Stimulated activated CD8-positive, alpha-beta memory T cell treated with anti-CD3 and anti-CD28 coated beads, Interleukin-7, amount 100 ng/mL, for 1 hour (primary cell): ENCODE data around the gene DCC.

Experiments used
- DNase-seq, 2 donors: peaks; one replicate each; pipeline ENCODE4 v3.0.0-alpha.2; 2020; ENCODE audit warnings: low read depth in 2 of 2

The DCC gene

GRCh38 chr18:52339891-52340371 lies at the start of gene DCC:
Gene DCC (plus strand): TSS chr18:52340197. CDS start chr18:52340788, 591 bp downstream.
- DNase-seq, result no peak

- DNase-seq, result no peak
Measured at GRCh38 chr18:52310651-52311050, 29.3 kb upstream of the DCC start.

- no peak for DNase-seq
Measured at GRCh38 chr18:52311331-52311730, 28.7 kb upstream of the DCC start.

- DNase-seq, result no peak
Measured at GRCh38 chr18:52312346-52312745, 27.7 kb upstream of the DCC start.

- no peak for DNase-seq
Measured at GRCh38 chr18:52313213-52313612, 26.8 kb upstream of the DCC start.

GRCh38 chr18:52319424-52319983 lies 20.5 kb upstream of the DCC start:
- DNase-seq, result no peak

- no peak for DNase-seq
Measured at GRCh38 chr18:52322307-52322706, 17.7 kb upstream of the DCC start.

- DNase-seq, result no peak
Measured at GRCh38 chr18:52323802-52324201, 16.2 kb upstream of the DCC start.

GRCh38 chr18:52325997-52326396 lies 14.0 kb upstream of the DCC start:
- DNase-seq, result no peak

GRCh38 chr18:52333860-52334259 lies 6.1 kb upstream of the DCC start:
- DNase-seq, result no peak

- no peak for DNase-seq
Measured at GRCh38 chr18:52334307-52334706, 5.7 kb upstream of the DCC start.

GRCh38 chr18:52334896-52335295 lies 5.1 kb upstream of the DCC start:
- DNase-seq, result no peak

GRCh38 chr18:52337276-52337675 lies 2.7 kb upstream of the DCC start:
- no peak for DNase-seq

GRCh38 chr18:52340406-52341102 lies 557 bp downstream of the DCC start:
- DNase-seq, result no peak

- DNase-seq, result no peak
Measured at GRCh38 chr18:52341103-52341432, 1.1 kb downstream of the DCC start.

- DNase-seq, result no peak
Measured at GRCh38 chr18:52341608-52342381, 1.8 kb downstream of the DCC start.

GRCh38 chr18:52342456-52342855 lies 2.5 kb downstream of the DCC start:
- no peak for DNase-seq

- no peak for DNase-seq
Measured at GRCh38 chr18:52343138-52343537, 3.1 kb downstream of the DCC start.

GRCh38 chr18:52343731-52344340 lies 3.8 kb downstream of the DCC start:
- DNase-seq, result no peak

GRCh38 chr18:52344881-52345280 lies 4.9 kb downstream of the DCC start:
- DNase-seq, result no peak

- no peak for DNase-seq
Measured at GRCh38 chr18:52345428-52345827, 5.4 kb downstream of the DCC start.

GRCh38 chr18:52348209-52348608 lies 8.2 kb downstream of the DCC start:
- DNase-seq, result no peak

GRCh38 chr18:52349498-52349897 lies 9.5 kb downstream of the DCC start:
- no peak for DNase-seq
